RKO (cell line): ENCODE data around the gene C1RL.
"Not testable (repeated sequence)": the region's sequence is repeated elsewhere in the genome, so short reads cannot be mapped to it uniquely, and the experiment has no call there.

ENCODE experiments used
- DNase-seq: peaks from one replicate; pipeline ENCODE4 v3.0.0-alpha.2; 2016; ENCODE audit warnings: low spot score

Gene C1RL

DNA sequence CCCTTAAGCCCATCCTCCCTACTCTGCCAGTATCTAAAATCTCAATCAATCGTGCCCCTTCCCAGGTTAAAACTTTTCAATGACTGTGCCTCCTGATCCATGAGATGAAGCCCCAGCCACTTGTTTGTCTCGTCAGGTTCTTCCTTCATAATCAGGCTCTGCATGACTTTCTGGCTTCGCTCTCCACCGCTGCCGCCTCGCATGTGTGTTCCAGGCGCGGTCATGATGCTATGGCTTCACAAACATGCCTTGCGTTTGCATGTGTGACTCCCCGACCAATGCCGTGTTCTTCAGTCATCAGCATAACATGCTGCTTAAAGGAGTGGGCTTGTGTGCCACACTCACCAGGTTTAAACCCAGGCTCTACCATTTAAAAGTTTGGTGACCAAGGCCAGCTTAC is 5.0 kb upstream of the C1RL start:
- no peak for DNase-seq

DNA sequence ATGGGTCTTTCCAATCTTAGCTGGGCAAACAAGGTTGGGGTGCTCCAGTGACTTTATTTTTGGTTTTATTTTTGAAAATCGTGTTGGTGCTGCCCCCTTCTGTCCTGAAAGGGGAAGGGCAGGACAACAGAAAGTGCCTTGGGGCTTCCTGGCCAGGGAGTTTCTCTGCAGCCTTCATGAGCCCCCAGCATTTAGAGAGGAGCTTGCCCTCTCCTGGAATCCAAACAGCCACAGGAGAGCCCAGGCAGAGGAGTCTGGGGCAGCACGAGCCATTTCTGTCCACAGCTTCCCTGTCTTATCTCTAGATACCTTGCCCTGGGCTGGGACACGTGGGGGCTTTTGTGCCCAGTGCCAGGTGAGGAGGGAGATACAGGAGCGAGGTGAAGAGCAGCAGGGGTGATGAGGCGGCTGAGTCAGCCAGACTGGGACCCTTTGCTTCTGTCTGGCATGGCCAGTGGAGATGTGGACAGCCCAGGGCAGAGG is 4.4 kb upstream of the C1RL start:
- DNase-seq = peak; percentile 73

DNA sequence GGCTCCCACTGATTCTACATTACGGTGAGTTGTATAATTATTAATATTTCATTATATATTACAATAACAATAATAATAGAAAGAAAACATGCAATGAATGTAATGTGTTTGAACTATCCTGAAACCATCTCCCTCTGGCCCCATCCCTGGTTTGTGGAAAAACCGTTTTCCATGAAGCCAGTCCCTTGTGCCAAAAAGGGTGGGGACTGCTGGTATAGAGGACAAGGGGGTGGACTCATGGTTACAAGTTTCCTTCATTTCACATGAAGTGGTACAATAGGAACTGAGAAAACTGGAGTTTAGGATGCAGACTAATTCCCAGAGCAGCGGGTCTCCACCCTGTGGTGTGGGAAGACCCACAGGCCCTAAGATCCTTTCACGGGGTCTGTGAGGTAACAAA is 3.0 kb upstream of the C1RL start:
- no peak for DNase-seq

DNA sequence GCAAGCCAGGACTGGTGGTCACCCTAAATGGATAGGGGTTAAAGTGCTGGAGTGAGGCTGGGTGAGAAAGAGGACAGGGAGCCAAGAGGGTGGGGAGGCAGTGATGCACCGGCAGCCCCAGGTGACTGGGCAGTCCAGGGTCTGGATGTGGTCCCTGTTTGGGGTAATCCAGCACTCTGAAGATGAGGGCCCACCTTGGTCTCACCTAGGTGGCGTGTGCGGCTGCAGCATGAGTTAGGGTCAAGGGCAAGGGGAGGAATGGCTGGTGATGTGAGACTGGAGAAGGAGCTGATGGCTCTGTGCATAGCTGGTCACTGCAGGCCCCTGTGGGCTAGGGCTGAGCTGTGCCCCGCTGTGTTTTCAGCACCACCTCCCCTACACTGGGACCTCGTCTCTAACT is 1.6 kb upstream of the C1RL start:
- no peak for DNase-seq

DNA sequence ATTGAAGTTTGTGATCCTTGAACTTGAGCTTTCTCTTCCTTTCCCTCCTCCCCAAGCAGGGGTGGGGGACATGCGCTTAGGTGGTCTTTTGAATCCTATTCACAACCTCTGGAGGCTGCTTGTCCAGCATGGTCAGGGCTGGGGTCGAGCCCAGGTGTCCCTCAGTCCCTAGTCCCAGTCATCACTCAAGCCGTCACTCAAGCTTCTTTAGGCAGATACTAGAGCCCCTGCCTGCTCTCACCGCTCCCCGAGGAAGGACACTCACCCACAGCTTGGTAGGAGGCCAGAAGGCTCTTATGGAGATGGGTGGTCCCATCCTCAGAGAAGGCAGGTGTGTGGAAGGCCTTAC is 532 bp upstream of the C1RL start:
- no peak for DNase-seq

DNA sequence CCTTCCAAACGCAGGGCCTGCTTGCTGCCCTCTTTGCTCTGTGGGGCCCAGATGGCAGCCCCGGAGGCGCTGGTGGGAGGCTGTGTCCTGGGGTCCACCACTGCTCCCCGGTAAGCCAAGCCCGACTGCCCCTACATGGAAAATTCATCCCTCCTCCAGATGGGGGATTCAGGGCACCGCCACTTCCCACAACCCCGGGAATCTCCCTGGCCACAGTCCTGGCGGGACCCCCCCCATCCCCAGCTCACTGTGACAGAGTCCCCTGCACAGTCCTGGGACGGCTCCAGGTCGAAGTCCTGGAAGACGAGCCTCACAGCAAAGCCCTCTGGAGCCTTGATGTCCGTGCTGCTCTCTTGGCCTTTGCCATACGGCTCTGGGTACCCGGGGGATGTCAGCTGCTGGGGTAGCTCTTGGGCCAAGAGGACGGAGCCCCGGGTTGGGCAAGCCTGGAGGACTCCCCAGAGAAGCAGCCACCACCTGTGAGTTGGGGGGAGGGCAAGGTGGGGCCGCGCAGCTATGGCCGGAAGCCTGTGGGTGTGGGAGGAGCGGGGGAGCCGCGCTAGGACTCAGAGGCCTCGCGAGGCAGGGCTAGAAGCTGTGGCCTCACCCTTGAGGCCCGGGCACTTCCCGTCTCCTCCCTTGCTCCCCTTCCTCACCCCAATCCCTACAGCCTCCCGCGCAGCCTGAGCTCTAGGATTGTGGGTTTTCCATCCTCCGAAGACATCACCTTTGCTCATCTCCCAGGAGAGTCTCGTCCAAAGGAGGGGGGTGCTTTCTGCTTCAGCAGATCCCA is 815 bp downstream of the C1RL start:
- DNase-seq = peak; percentile 88

DNA sequence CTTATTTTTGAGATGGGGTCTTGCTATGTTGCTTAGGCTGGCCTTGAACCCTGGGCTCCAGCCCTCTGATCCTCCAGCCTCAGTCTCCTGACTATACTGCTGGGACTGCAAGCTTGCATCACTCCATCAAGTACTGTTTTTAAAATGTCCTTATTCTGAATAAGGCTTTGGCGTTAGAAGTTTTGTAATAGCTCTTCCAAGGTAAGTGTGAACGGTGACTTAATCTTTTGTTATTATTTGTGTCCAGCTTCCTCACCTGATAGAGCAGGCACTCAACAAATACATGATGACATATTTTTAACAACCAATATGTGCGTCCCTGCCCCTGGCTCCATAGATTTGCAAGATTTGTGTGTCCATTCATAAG is 1.4 kb downstream of the C1RL start:
- DNase-seq = peak; percentile 39

DNA sequence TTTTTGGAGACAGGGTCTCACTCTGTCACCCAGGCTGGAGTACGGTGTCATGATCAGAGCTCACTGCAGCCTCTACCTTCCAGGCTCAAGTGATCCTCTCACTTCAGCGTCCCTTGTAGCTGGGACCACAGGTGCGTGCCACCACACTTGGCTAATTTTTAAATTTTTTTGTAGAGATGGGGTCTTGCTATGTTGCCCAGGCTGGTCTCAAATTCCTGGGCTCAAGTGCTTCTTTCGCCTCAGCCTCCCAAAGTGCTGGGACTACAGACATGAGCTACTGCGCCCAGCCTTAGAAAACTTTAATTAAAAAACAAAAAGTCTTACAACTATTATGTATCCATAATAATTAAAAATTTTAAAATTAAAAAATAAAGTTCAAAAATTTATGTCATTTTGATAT is 1.8 kb downstream of the C1RL start:
- DNase-seq = not testable (repeated sequence)

DNA sequence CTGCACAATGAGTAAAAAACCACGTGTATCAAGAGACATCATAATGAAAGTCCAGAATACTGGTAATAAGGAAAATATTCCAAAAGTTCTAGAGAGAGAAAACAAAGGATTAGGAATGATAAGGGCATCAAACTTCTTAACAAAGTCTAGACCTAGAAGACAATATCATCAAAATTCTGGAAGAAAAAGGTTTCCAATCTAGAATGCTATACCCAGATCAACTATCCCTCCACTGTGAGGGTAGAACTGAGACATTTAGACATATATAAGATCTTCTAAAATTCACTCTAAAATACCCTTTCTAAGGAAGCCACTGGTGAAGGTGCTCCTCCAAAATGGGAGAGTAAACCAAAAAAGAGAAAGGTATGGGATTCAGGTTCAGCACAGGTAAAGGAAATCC is 2.9 kb downstream of the C1RL start:
- no peak for DNase-seq

DNA sequence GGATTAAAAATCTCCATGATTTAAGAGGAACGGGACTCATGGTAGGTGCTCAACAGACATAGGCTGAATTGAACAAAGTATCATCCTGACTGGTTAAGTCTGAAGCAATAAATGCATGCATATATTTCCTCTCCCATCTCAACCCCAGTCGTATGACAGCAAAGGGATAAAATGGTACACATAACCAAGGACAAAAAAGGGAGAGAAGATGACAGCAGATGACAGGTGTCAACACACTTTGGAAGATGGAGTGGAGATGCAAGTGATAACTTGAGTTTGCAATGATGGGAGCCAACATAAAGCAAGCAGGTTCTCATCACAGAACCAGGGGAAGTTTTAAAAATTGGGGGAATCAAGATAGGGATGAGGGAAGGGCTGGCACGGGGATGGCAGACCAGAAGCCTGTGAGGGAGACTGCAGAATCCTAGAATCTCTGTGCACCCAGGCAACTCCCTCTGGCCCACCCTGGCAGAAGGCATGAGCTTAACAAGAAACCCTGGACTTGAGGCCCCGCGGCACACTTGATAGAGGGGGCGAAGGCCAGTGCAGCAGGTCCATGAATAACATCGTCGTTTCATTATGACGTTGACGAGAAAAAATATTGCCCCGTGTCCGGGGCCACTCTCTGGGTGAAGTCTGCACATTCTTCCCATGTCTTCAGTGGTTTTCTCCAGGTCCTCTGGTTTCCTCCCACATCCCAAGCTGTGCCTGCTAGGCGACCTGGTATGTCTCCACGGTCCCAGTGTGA is 5.0 kb downstream of the C1RL start:
- no peak for DNase-seq

DNA sequence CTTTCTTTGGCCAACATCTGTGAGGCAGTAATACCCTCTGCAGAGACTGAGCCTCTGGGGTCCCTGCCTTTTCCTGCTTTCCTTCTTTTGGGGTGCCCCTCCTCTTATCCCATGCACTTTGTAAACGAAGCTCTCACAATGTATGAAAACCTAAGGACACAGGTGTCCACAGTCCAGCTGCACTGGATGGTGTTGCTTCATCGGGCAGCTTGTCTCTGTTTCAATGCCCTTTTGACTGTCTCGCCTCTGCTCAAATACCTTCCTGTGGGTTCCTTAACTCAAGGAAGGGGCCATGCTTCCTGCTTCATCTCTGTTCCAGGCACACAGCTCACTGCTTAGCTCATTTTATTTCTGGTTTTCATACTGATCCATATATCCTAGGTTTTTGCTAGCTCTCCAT is 6.4 kb downstream of the C1RL start:
- DNase-seq = no peak

DNA sequence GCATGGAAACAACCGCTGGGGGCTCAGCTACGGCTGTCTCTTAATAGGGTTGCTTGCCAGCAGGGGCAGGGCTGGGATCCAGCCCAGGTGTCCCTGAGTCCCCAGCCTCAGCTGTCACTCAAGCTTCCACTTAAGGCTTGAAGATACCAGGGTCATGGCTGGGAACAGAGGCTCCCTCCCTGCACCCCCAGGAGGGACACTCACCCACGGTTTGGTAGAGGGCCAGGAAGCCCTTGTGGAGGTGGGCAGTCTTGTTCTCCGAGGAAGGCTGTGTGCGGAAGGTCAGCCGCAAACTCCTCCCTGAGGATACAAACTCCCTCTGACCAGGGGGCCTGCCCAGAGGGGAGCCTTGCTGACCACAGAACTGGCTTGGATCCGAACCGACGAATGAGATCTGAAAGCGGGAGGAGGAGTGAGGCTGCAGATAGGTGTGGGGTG is 7.3 kb downstream of the C1RL start:
- DNase-seq = no peak

DNA sequence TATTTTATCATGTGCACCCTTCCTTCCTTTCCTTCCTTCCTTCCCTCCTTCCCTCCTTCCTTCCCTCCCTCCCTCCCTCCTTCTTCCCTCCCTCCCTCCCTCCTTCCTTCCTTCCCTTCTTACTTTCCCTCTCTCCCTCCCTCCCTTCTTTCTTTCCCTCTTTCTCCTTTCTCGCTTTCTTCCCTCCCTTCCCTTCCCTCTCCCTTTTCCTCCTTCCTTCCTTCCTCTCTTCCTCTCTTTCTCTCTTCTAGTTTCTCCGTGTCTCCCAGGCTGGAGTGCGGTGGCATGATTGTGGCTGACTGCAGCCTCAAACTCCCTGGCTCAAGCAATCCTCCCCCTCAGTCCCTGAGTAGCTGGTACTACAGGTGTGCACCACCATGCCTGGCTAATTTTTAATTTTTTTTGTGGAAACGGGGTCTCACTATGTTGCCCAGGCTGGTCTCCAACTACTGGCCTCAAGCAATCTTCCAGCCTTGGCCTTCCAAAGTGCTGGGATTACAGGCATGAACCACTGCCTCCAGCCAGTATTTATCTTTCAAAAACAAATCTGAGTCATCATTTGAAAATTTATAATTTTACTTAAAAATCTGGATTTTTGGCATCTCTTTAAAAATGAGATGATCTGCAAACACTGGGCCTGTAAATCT is 7.8 kb downstream of the C1RL start:
- DNase-seq = no peak

DNA sequence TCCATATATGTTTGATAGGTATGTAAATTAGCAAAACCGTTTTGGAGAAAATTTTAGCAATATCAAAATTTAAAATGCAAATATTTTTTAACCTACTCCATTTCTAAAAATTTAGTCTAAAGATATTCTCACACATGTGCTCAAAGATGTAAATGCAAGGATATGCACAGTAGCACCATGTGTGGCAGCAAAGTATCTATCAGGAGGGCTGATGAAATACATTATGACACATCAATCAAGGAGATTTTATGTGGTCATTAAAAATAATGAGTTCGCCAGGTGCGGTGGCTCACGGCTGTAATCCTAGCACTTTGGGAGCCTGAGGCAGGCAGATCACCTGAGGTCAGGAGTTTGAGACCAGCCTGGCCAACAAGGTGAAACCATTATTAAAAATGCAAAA is 8.8 kb downstream of the C1RL start:
- DNase-seq = no peak

DNA sequence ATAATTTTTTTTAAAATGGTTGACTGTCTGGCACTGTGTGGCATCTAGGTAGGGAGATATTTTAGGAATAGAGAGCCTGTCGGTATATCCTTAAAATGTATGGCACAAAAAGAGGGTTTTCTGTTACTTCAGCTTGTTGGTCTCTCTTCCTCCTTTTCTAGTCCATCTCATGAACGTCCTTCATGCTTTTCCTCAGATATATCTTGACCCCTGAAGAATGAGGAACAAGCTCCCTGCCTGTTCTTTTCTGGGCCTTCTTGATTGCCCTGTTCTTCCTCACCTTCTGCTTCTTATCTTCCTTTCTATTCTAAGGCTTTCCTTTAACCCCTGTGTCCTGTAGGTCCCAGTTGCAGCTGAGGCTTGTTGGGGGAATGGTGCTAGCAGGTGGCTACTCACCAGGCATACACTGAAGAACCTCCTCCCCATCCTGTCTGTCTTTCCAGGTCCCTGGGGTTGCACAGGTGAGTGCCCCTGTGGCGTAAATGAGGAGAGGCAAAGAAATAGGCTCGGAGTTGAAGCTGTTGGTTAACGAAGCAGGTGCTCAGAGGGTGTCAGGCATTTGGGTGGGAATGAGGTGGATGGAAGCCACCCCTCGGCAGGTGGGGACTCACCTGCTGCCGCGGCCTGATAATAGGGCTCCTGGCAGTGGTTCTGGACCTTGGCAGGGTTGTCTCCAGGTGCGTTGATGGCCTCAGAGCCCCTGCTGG is 9.6 kb downstream of the C1RL start:
- no peak for DNase-seq

DNA sequence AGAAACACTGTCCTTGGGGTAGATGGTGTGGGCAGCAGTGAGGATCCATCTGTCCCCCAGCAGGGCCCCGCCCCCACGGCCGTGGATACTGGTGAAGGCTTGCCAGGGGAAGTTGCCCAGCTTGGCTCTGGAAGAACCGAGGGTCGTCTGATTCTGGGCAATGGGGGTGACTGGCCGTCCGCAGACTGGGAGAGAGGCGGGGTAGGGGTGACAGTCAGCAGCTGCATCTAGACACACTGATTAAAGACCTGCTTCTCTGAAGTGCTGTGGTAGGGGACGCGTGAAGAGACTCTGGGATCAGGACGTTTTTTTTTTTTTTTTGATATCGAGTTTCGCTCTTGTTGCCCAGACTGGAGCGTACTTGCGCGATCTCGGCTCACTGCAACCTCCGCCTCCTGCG is 12.0 kb downstream of the C1RL start:
- DNase-seq = no peak

DNA sequence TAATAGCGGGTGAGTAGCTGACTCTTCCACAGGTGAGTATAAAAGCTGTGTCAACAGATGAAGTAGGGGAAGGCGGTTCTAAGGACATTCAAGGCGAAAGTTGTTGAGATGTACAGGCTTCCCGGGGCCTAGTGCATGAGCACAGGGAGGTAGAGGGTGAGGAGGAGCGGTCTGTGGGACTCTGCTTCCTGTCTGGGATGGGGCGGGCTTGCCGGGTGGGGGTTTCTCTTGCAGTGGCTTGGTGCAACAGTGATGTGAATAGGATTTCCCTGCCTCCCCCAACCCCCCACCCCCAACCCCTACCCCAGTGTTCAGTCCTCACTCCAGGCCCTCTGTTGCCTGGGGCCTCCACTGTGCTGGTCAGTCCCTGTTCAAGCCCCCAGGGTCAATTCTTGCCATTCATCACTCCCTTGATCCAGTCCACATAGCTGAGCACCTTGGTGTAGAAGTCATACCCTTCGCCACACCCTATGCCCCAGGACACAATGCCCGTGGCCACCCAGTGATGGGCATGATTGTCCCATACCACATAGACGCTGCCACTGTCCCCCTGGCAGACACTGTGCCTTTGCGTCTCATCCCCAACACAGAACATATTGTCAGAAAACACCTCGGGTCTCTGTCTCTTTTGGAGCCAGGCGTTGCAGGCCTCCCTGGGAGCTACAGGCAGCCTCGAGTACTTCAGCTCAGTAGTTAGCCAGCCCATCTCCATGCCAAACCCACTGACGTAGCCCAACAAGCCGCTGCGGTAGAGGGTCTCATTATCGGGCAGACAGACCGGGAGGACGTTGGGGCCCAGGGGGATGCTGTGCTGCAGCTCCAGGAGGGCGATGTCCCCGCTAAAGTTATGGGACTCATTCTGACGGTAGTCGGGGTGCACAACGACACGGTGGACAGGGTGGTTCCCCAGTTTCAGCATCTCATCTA is 12.7 kb downstream of the C1RL start:
- DNase-seq = no peak

DNA sequence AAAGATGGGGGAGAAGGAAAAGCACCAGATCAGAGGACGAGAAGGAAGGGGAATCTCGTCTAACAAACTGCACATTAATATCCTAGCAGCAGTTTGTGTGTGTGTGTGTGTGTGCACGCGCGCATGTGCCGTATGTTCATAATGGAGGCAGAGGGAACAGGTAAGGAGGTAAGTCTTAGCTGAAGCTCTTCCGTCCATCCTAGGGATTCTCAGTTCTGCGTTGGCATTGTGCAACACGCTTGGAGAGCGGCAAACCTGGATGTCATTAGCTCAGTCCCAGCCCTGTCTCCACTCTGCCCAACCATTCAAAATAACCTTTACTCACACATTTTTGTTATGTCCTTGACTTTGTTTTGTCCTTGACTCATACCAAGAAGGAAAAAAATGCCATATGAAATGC is 15.1 kb downstream of the C1RL start:
- no peak for DNase-seq

DNA sequence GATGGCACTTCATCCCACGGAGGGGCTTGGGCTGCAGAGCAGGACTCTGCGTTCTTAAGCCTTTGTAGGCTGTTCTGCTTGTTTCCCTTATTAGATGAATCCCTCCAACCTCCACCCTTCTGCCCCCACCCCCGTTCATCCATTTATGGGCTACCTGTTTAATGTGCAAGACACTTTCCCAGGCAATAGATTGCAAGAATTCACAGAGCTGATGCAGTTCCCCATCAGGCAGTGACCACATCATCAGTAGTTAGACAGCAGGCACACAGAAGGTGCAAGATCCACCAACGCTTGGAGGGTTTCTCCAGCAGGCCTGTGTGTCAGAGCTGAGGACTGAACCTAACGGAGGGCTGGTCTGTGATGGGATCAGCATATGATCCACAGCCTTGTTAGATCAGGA is 15.5 kb downstream of the C1RL start:
- no peak for DNase-seq

DNA sequence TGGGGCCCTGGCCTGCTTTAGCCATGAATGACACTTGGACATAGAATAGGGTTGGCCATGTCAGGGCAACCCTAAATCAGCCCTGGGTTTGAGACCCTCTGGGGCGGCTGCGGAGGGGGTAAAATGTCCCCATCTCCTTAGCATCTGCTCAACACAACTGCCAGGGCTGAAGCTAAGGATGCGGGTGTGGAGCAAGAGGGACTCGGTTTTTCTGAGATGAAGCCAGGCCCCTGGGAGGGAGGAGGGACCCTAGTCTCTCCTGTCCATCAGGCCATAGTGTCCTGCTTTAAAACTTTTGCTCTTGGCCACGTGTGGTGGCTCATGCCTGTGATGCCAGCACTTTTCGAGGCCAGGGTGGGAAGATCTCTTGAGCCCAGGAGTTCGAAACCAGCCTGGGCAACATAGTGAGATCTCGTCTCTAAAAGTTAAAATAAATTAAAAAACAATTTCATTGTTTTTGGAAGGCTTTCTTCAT is 16.0 kb downstream of the C1RL start:
- no peak for DNase-seq

DNA sequence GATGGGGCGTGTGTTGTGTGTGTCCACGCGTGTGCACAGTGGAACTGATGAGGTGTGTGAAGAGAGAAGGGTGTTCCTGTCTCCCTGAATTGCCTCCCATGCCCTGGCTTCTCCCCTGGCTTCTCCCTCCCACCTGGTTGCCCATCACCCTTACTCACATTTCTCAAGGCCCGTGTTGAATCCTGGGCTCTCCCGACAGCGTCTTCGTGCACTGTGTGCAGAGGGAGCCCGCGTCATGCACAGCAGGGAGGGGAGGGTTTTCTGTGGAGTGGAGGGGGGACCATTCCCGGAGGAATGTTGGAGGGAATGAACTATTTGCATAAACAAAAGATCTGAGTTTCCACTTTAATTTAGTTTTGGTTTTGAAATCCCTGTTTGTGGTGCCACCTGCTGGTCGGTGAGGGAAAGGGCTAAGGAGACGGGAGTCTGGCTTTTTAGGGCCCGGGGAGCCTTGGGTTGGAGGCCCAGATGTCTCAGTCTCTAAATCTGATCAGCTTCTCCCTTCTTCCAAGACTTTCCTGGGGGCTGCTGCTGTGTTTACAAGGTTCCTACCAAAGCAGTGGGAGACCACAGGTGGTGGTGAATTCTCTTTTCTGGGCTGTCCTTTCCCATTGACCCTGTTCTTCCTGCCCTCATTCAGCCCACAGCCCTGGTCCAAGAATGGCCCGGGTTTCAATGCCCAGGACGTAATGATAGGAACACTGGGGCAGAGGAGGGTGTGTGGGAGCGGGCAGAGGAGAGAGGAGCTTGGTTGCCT is 16.6 kb downstream of the C1RL start, which contains the start of gene C1R:
C1R (minus strand) TSS at position 217 of the 757 bp plus-strand sequence; CDS start at position 160, 57 bp downstream.
- peak; percentile 70 for DNase-seq
